ENCODE results near the gene SESN1. TPM values are rescaled to one million over a fixed set of nuclear protein-coding genes. Genes with fewer than 3 reads are reported as not detected.

SESN1 gene
- total RNA-seq, 1 donor from 2014 or later, result 38.8 TPM

DNA sequence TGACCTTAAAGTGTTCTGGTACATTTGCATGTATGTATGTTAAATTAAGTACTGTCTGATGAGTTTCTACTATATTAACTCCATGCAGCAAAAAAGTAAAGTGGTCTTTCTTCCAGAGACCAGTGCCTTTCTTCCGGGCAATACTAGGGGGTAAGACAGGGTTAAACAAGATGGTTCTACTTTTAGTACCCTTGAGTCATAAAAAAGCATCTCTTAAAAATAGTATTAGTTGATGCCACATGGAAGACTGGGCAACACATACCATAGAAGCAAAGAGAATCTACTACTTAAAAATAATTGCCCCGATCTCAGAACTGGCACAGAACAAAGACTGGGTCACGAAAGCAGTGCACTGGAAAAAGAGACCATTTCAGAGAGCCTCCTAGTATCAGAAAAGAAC, 66.2 kb downstream of the SESN1 start:
- no peak for DNase-seq

DNA sequence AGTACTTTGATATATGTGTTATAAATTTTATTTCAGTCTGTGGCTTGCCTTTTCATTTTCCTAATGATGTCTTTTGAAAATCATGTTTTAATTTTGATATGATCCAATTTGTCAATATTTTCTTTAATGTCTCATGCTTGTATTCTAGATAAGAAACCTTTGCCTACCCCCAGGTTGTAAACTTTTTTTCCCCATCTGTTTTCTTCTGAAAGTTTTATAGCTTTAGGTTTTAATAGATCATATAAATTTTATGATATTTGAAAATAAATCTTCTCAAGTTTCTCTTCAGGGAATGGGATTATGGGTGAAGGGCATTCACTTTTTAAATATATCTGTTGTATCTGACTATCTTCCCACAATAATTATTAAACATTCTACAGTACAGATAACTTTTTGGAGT, 66.7 kb downstream of the SESN1 start:
- no peak for DNase-seq

DNA sequence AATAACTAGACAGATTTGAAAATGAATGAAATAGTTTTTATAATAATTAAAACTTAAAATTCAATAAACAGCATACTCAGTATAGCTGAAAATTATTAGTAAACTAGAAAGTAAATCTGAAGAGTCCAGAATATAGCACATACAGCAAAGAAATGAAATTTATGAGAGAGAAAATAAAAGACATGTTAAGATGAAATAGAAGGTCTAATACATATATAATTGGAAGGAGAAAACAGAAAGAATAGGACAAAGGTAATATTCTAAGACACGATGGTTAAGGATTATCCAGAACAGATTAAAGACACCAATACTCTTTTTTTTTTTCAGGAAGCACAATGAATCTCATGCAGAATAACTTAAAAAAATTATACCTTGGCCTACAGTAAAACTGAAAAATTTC, 69.0 kb downstream of the SESN1 start:
- no peak for DNase-seq

DNA sequence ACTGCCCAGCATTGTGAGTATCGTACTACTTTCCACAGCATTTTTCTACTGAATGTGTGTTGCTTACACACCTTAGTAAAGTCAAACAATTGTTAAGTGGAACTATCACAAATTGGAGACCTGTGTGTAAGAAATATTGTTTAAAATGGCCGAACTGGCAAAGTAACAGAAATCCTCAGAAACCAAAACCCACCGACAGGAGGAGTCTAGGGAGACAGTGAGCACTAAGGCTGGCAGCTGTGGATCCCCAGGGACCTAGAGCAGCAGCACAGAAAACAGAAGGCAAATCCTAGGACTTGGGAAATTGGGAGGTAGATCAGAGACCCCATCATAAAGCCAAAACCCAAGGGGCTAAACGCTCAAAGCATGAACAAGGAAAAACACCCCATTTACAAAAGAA, 69.9 kb downstream of the SESN1 start:
- DNase-seq, result no peak

DNA sequence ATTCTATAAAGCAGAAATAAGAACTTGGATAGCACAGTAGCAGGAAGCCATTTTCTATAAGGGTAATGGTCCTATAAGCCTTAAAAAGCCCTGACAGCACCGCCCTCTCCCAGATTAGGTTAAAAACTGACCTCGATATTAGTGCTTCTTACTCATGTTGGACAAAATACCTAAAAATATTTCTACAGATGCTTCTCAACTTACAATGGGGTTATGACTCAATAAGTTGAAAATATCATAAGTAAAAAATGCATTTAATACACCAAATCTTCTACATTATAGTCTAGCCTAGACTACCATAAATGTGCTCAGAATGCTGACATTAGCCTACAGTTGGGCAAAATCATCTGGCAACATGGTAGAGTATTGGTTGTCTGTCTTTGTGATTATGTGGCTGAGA, 70.3 kb downstream of the SESN1 start:
- DNase-seq, result no peak

DNA sequence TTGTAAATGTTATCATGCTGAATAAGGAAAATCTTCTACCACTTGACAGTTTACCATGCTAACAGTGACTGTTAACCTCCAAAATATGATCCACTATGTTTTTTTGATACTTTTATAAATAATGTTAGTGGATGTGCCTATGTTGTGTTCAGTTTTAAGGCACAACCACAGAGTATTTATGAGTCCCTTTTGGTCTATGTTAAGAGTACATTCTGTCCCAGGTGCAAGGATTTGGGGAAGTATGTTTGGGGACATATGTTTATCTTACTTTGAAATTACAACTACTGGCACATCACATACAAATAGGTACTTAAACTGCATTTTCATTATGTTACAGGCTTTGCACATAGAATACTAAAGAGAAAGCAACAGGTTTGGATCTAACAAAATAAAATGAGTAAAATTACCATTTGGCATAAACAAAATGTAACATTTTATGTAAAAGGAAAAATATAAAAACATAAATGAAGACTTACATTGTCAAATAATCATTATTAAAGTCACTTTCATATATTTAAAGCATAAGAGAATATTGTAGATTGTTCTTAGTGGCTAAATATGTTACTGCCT, 71.2 kb downstream of the SESN1 start:
- no peak for DNase-seq

DNA sequence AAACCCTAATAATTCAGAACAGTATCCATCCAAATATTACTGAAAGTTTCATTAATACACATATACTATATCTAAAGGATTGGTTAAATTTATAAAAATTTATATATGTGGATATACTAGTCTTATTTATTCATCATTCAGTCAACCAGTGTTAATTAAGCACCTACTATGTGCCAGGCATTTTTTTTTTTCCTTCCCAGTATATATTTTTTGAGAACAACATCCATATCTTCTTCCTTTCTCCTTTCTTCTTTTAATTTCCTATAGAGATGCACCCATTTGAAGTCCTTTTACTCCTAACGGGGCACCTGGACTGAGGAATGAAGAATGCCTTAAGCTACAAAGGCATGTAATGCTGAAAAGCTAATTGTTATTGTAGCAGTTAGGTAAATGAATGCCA, 72.8 kb downstream of the SESN1 start:
- no peak for DNase-seq

DNA sequence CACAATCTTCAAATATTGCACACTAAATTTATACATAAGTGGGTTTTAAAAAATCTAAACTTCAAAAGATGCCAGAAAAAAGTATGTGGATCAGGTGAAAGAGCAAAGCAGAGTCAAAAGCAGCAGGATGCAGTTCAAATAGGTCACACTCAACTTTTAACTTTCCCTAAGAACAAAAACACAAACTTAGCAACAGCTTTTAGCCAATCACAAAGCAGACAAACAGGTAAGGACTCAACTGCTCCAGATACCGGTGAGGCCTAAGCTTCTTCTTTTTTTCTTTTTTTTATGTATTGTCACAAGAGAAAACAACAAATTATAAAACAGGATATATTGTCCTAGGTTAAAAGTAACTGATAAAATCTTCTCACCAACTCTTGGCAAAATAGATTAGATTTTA, 74.7 kb downstream of the SESN1 start:
- DNase-seq, result no peak

DNA sequence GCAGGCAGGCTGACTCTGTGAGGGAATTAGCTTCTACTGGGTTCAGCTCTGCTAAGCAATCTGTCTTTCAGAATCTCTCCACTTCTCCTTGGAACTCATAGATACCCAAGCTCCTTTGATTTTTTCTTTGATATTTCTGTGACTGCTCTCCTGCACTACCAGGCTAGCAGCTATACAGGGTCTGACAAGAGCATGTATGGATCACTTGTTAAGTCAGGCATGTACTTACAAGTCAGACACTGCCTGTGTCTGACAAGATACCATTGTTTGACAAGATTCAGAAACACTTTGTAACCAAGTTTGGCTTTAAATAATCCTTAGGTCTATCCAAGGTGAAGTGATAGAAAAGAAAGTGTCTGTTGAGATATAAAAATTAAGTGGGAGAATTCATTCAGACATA, 79.5 kb downstream of the SESN1 start:
- no peak for DNase-seq

DNA sequence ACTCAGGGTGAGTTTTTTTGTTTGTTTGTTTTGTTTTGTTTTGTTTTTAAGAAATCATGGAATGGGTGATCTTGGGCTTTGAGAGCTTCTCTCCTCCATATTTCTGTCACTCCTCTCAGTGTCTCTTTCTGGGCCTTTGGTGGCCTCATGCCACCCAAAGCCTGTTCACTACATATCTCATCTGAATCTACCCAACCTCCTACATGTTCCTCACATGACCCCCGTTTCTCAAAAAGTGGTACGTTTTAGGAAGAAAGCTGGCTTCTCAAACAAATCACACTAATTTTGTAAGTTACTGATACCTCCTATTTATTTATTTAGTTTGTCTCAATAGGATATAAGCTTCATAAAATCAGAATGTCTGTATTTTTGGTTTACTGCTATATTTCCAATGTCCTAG, 80.0 kb downstream of the SESN1 start:
- DNase-seq, result no peak

DNA sequence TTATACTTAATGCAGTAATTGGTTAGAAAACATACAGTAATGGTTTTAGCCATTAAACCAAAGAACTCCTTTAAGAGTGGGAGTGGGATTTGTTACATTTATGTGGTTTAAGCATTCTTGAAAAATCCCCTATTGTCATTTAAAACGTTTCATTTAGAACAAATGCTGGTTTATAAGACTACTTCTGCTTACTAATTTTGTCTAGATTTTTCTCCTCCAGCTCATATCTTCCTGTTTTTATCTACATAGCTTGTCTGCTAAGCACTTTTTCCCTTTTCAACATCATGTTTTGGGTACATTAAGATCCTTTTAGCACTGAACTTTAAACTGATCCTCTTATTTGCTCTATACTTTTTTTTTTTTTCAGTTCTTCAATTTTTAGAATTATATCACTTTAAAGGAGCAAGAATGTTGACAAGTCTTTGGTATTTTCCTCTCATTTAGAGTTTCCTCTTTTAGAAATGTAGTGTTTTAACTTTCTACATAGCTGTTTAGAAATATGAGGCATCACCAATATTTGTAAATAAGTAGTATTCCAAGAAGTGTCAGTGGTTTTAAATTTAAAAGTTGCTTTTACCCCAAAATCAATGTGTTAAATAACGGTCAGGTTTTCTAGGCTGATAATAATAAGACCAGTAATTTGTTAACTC, 80.9 kb downstream of the SESN1 start:
- no peak for DNase-seq

DNA sequence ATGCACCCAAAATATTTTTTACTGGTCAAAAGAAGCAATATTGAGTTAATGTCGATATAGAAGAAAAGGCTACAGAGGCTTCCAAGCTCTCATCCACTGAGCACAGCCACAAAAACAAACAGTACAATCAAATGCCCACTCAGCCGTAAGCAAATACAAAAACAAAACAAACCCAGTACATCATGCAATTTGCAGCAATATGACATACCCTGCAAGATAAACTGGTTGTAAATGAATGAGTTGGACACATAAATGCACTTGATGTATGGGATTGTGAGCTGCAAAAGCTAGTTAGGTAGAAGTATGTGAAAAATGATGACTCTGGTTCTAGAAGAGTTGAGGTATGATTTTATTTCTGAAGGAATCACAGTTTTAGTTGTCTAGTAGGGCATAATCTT, 83.9 kb downstream of the SESN1 start:
- no peak for DNase-seq

DNA sequence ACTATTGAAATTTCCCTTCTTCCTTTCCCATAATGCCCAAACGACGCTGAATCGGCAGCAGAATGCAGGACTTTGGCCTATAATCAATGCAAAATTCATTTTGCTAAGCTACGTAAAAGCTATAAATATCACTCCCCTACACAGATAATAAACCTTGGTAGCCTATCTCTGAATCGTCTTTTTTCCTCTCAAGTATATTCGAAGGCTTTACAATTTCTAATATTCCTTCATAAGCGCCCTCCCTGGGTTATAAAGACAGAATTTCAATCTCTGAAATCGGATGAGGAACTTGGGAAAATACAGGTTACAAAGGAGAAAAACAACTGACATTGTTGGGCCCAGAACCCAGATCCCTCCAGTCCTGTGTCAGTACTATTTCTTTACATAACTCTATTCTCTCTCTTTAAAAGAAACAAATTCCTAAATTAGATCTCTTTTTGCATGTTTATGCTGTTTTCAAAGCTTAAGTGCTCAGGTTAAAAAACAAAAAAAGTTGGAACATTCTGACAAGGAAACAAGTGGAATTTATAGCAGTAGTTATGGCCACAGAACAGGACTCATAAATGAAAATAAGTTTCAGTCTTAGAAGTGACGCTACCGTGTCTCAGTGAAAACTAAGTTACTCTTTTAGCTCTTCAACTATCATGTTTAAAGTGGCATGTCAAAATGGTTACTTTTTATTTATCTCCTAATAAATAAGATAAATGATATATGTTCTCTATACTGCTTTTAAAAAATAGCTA, 84.5 kb downstream of the SESN1 start:
- DNase-seq, result no peak

DNA sequence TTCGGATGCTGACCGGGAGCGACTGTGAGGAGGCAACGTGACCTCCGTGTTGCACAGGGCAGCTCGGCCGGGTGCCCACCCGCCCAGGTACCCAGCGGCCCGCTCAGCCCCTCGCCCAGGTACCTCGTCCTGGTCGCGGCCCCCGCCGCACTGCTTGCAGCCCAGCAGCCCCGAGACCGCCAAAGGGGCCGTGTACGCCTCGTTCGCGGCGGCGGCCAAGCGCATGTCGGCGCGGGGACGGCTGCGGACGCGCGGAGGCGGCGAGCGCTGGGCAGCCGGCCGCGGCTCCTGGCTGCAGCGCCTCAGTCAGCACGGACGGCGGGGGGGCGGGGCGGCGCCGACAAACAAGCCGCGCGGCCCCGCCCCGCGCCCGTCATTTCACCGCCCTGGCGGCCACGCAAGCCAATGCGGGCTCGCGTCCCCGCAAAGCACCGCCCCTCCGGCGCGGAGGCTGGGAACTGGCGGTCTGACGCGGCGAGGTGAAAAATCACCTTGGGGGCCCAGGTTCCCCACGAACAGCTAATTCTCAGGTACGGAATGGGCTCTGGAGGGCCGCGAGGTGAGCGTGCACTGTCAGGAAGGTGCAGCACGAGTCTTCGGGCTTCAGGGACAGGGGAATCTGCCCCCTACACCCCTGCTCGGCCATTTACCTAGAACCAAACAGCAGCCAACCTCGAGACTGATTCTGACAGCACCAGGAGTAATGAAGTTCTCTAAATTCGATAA, 85.2 kb downstream of the SESN1 start:
- DNase-seq, result peak; percentile 80

DNA sequence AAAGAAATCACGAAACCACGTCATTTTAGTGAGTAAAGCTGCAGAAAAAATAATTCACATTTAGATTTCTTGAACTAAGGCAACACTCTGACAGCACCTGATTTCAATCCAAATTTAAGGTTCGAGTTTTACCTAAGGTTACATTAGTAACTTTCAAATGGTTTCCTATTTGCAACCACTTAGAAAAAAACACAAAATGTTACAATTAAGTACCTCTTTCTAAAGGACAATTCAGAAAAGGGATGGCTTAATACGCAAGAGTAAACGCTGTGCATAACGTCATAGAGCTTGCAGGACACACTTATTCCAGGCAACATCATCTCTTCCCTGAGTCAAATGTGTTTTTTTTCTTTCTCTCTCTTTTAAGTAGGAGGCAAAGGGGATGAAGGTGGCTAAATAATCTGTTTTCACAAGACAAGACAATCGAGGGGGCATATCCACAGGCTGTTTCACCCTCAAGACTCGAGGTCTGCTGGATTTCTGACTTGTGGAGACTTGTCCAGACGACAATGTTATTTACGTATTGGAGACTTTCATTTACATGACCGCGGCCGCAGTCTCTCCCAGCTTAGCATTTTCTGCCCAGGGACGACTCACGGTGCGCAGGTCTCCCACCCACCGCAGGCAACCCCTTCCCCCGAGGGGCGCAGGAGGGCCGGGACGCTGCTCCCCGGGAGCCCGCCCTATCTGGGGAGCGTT, 86.0 kb downstream of the SESN1 start:
- peak; percentile 59 for DNase-seq

DNA sequence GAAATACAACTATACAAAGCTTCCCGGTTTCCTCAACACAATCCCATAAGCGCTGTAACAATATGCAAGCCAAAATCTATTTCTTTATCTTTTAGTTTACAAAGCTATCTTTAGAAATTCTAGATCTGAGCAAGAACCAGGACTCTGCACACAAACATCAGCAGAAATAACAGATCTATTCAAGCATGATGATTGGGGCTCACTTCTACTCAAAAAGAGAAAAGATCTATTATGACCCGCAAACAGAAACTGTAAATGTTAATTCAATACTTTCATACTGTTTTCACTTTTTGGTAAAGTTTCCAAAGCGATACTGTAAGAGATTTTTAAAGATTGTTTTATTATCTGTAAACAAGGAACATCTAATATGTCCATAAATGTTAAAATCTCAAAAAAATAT, 86.6 kb downstream of the SESN1 start:
- DNase-seq, result no peak

DNA sequence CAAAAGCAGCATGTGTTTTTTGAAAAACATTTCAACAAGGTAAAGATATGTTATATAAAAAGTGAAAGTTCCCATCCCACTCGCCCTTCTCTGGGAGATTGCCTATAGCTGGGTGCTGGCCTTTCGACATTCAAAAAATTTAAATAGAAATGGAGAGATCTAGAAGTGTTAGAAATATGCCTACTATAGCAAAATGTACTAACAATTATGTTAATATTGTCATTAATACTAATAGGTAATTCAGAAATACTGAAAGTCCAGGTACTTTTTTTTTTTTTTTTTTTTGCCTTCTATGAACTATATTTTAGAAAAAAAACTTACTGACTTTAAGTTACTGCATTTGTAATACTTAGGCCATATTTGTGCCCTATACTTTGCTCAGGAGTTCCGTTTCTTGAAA, 87.1 kb downstream of the SESN1 start:
- DNase-seq, result no peak

DNA sequence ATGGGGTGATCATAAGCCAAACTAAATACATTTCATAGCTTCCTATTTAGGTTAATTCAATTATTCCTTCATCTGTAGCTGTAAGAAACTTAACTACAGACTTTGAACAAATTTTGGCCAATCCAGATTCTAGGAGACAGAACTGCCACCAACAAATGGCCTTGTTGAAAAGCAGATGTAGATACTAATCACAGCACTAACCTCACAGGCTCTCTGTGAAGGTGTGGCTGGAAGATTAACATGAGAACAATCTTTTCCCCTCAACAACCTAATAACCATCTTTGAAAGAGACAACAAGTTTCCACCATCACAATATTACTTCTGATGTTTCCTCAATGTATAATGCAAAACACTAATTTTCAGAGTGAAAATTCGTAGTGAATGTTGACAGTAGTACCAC, 87.8 kb downstream of the SESN1 start:
- DNase-seq, result no peak

DNA sequence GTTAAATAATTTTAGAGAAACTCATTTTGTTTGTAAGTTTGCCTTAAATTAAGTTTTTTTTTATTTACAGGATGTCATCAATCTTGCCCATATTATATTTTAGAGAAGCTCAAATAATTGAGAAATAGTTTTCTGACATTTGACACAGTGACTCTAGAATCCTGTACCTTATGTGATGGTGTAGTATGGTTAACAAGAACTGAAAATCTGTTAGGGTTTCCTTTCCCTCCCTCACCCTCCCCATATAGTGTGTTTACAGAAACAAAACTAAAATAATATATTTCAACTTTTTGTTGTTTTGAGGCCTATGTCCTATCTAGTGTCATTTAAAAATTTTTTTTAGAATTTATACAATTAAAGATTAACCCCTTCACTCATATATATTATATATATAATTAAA, 91.8 kb downstream of the SESN1 start:
- no peak for DNase-seq

DNA sequence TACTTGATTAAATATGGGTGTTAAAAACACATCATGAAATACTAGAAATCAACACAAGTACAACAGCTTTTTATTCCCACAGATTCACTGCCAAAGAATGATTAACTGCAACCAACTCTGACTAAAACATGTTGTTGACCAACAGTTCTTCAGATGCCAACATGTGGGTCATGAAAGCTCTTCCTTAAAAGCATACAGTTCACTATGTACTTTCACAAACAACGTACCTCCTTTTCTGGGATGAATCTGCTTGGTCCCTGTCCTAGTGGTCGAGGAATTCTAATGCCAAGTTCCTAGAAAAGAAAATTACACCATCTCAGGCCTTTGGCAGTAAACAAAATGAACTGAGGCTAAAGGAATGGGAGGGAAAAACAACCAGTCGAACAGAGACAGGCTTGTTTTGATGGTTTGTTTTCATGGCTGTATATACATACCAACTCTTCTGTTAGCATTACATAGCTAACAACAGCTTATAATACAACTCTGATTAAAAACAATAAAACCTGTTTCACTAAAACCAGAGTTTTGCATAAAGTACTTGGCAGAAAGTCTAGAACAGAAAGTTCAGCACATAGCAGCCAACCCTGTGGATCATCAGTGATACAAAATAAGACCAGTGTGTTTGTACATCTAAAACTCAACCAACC, 92.5 kb downstream of the SESN1 start:
- no peak for DNase-seq

DNA sequence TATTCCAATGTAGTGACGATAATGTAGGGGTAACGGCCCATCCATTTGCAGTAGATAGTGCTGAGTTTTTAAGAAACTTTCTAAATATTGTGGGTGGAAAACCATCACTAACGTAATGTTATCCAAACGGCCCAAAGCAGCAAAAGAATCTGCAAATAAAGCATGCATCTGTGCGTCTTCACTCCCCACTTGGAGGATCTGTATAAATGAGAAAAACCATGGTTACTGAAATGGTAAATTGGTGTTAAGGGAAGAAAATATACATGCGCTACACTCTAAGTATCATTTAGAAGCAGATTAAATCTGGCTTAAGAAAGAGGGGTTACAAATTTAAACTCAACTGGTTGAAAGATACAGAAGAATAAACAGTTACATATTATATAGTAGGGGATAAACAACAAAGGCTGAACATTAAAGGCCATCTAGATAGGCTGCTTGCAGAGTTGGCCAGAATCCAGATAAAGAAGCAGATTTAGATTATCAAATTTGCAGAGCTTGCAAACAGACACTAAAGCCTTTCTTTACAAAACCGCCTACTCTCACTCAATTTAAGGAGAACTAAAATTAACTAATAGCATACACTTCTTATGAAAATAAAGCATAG, 93.3 kb downstream of the SESN1 start:
- DNase-seq, result no peak

DNA sequence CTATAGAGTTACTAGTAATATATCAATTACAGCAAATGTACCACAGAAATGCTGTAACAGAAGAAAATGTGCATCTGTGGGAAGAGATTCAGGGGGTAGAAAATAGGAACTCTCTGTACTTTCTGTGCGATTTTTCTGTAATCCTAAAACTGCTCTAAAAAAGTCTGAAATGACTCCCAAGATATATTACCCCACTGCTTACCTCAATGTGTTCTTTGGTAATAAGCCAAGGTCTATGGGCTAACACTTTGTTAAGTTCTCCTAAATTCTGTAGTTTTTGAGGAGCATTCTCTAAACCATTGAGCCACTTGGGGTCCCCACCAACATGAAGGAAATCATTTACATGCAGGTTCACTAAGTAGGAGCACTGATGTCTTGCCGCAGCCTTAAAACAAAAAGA, 94.4 kb downstream of the SESN1 start:
- no peak for DNase-seq

Data from occipital lobe (tissue), 2 donors.